ENCODE measurements around the gene MEN1. TPM values are rescaled to one million over a fixed set of nuclear protein-coding genes. Genes with fewer than 3 reads are reported as not detected.
A peak's percentile ranks its signal among the peaks of the same experiment; 100 is the strongest.

MEN1 gene
- total and polyA plus RNA-seq, 9 of the 15 experiments (the other 6 are each of a cell fraction or from before 2014, with no cell fraction given): 3.4 to 57.2 (median 19.3) TPM

- TF ChIP-seq ZBTB40 (IDR thresholded peaks at IDR 0.05) (peak; percentile 54; the same call in 1 of the 2 replicates), ZBTB40 (CRISPR knock-in tag; IDR thresholded peaks at IDR 0.05) (no peak), C11orf30 (IDR thresholded peaks at IDR 0.05; ENCODE audit: low read depth) (no peak), ZNF77 (CRISPR knock-in tag; IDR thresholded peaks at IDR 0.05) (no peak), RBBP5 (IDR thresholded peaks at IDR 0.05; ENCODE audit: borderline replicate concordance, insufficient read depth, low read length, poor library complexity, severe bottlenecking) (no peak), IRF2 (CRISPR knock-in tag; IDR thresholded peaks at IDR 0.05) (no peak), ZKSCAN8 (CRISPR knock-in tag; IDR thresholded peaks at IDR 0.05) (no peak), NFIC (IDR thresholded peaks at IDR 0.05) (no peak), ZNF197 (CRISPR knock-in tag; IDR thresholded peaks at IDR 0.05; ENCODE audit: low read depth) (no peak), RUNX1 (IDR thresholded peaks at IDR 0.05; ENCODE audit: low read depth) (no peak), SMAD3 (CRISPR knock-in tag; conservative IDR thresholded peaks at IDR 0.05) (no peak), PBX2 (CRISPR knock-in tag; IDR thresholded peaks at IDR 0.05; ENCODE audit: low read depth) (no peak), PBX2 (tag; conservative IDR thresholded peaks at IDR 0.05; ENCODE audit: low read depth) (no peak), EZH2 (IDR thresholded peaks at IDR 0.05; ENCODE audit: borderline replicate concordance, low read depth, low read length) (no peak), ASH1L (IDR thresholded peaks at IDR 0.05; ENCODE audit: borderline replicate concordance, low read depth, partially characterized antibody) (no peak), ZNF263 (CRISPR knock-in tag; IDR thresholded peaks at IDR 0.05; ENCODE audit: borderline replicate concordance) (peak; percentile 36; the same call in 1 of the 2 replicates), ZNF431 (CRISPR knock-in tag; IDR thresholded peaks at IDR 0.05) (no peak), ZNF212 (CRISPR knock-in tag; IDR thresholded peaks at IDR 0.05) (no peak)
These were observed 7.0 kb downstream of the MEN1 start, which contains the start of gene MAP4K2 (continued) for GRCh38 chr11:64803158-64803845.
